Adrenal gland (tissue), 12 donors: ENCODE data around the gene DNASE1L3. TPM values are rescaled to one million over a fixed set of nuclear protein-coding genes. Genes with fewer than 3 reads are reported as not detected.

Experiments
- DNase-seq, 7 donors: peaks; one replicate each; pipeline ENCODE4 v3.0.0-alpha.2; 2019 to 2020
- H3K27ac ChIP-seq, 5 donors: fragments of 200-600 bp; sonication (generic) in 4 of 5; 1 replicate in 3 of 5; 2 replicates in 2 of 5; pipeline versions ENCODE4 v1.5.1 to v1.8.0; 2016 to 2020; ENCODE audit warnings: mild to moderate bottlenecking in 1 of 5
- H3K27me3 ChIP-seq: fragments of 200-600 bp; 2 replicates; pipeline ENCODE4 v1.8.0; 2021
- H3K36me3 ChIP-seq, 2 donors: fragments of 200-600 bp; replicated peaks in 1 of 2; 1 replicate in 1 of 2; 2 replicates in 1 of 2; pipeline versions ENCODE4 v1.5.1 to v1.8.0; 2018 to 2022
- H3K4me1 ChIP-seq, 2 donors: fragments of 200-600 bp; replicated peaks in 1 of 2; 1 replicate in 1 of 2; 2 replicates in 1 of 2; pipeline versions ENCODE4 v1.5.1 to v1.8.0; 2018 to 2021
- H3K4me3 ChIP-seq, 4 donors: fragments of 200-600 bp; sonication (generic) in 3 of 4; one replicate each; pipeline ENCODE4 v1.5.1; 2016 to 2018
- H3K9me3 ChIP-seq, 3 donors: fragments of 200-600 bp; sonication (generic) in 1 of 3; replicated peaks in 1 of 3; 1 replicate in 2 of 3; 2 replicates in 1 of 3; pipeline versions ENCODE4 v1.5.1 to v1.8.0; 2016 to 2021
- POLR2A ChIP-seq, 2 donors: fragments of 450-650 bp; IDR thresholded peaks; one replicate each; pipeline ENCODE4 v1.6.1; 2017; ENCODE audit warnings: antibody characterized with exemption in 2 of 2, mild to moderate bottlenecking in 2 of 2, moderate library complexity in 1 of 2
- WGBS, 4 donors: extraction: QIAGEN DNeasy Blood & Tissue Kit in 2 of 4; methylation state at CpG; one replicate each; pipeline versions ENCODE4 v1.1.5 to v1.1.7; 2013 to 2017; 5-methylcytosine and 5-hydroxymethylcytosine counted together
- intact Hi-C, 2 donors: fragments of 100-400 bp; cut with DNase I; formaldehyde crosslinking; loops; one replicate each; pipeline versions ENCODE4 v1.14.1 to v1.15.0; 2022 to 2023
- polyA plus RNA-seq, 3 donors: library from polyadenylated mRNA; stranded (reverse); fragments of 200-250 nt in 2 of 3; fragments of 350-450 nt in 1 of 3; fragmentation: Illumina TruSeq in 1 of 3; extraction: RNeasy Lipid Tissue Mini Kit (QIAGEN cat#74804) in 1 of 3; gene quantifications; one replicate each; pipeline ENCODE4 v1.2.3, GENCODE V29; 2013 to 2014
- total RNA-seq, 9 donors: library from RNA; depleted of rRNA in 4 of 9; stranded (reverse); fragments of >200 nt in 4 of 9; fragments of 120-200 nt in 1 of 9; fragmentation: NEBNext Ultra II Directional in 1 of 9; extraction: Animal tissue kit (Norgen Biotek cat#: 25700) in 1 of 9; gene quantifications; one replicate each; pipeline versions ENCODE4 v1.1.0 to v1.2.4, GENCODE V29; 2013 to 2023
- TF ChIP-seq, protein P1 (sequence below), 6 experiments: fragments of 450-650 bp in 4 of 6; fragments of 200-600 bp in 2 of 6; sonication (generic) in 1 of 6; IDR thresholded peaks; 1 replicate in 5 of 6; 2 replicates in 1 of 6; pipeline versions ENCODE4 v1.5.1 to v1.8.0; 2016 to 2021; ENCODE audit warnings: antibody characterized with exemption in 6 of 6, mild to moderate bottlenecking in 2 of 6, moderate library complexity in 1 of 6
- donor health status: healthy with polysubstance abuse.
- donor health status: Bipolar disorder and iron deficiency.
- donor health status: DM: yes; HTN: yes; CAD: no.
- donor health status: DM: no; HTN: no; CAD: no.
- donor health status: DM: no; HTN: no; CAD: no.
- donor health status: DM: yes; HTN: yes; CAD: no.

Gene DNASE1L3
- total and polyA plus RNA-seq, 12 donors: 23.8 to 83.9 (median 55.3) TPM

- Histone ChIP-seq H3K4me1 (peaks cover 4 to 6% of the 10 kb centered on the region in 2 donors), H3K9me3 (no peaks in the 10 kb centered on the region), H3K27ac (no peak overlapping the region), H3K36me3 (peaks cover 0 to 77% of the 10 kb centered on the region in 2 donors), H3K4me3 (no peak overlapping the region), H3K27me3 (no peaks in the 10 kb centered on the region)
- intact Hi-C loops: no loop called here
- 90 to 96% (median 92%) methylated on average over 14 of the region's 14 CpGs for WGBS, 4 donors
- no peak for DNase-seq
- no peak for TF ChIP-seq POLR2A (IDR thresholded peaks at IDR 0.05)
- TF ChIP-seq, protein P1, sequence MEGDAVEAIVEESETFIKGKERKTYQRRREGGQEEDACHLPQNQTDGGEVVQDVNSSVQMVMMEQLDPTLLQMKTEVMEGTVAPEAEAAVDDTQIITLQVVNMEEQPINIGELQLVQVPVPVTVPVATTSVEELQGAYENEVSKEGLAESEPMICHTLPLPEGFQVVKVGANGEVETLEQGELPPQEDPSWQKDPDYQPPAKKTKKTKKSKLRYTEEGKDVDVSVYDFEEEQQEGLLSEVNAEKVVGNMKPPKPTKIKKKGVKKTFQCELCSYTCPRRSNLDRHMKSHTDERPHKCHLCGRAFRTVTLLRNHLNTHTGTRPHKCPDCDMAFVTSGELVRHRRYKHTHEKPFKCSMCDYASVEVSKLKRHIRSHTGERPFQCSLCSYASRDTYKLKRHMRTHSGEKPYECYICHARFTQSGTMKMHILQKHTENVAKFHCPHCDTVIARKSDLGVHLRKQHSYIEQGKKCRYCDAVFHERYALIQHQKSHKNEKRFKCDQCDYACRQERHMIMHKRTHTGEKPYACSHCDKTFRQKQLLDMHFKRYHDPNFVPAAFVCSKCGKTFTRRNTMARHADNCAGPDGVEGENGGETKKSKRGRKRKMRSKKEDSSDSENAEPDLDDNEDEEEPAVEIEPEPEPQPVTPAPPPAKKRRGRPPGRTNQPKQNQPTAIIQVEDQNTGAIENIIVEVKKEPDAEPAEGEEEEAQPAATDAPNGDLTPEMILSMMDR (IDR thresholded peaks at IDR 0.05): no peak
These were observed 60.5 kb downstream of the DNASE1L3 start for GRCh38 chr3:58150130-58150809.

- intact Hi-C loops: no loop called here
- TF ChIP-seq, protein P1 (IDR thresholded peaks at IDR 0.05): no peak
- TF ChIP-seq POLR2A (IDR thresholded peaks at IDR 0.05): no peak
- DNase-seq: no peak
- Histone ChIP-seq H3K9me3 (no peaks in the 10 kb centered on the region), H3K27me3 (no peaks in the 10 kb centered on the region), H3K4me1 (no peaks in the 10 kb centered on the region), H3K36me3 (peaks cover 0 to 77% of the 10 kb centered on the region in 2 donors), H3K4me3 (no peak overlapping the region), H3K27ac (no peak overlapping the region)
- 97 to 99% (median 98%) methylated on average over 4 to 9 of the region's 9 CpGs for WGBS, 4 donors
These were observed 62.7 kb downstream of the DNASE1L3 start for GRCh38 chr3:58148049-58148448.

GRCh38 chr3:58144478-58145325, 66.1 kb downstream of the DNASE1L3 start:
- H3K36me3 ChIP-seq: peaks cover 0 to 50% of the 10 kb centered on the region in 2 donors
- no peak for DNase-seq
- H3K27me3 ChIP-seq: no peaks in the 10 kb centered on the region
- WGBS, 4 donors: 91 to 96% (median 94%) methylated on average over 7 of the region's 7 CpGs
- H3K9me3 ChIP-seq: no peaks in the 10 kb centered on the region
- no peak for TF ChIP-seq POLR2A (IDR thresholded peaks at IDR 0.05)
- TF ChIP-seq, protein P1 (IDR thresholded peaks at IDR 0.05): no peak
- intact Hi-C loops: no loop called here
- no peaks in the 10 kb centered on the region for H3K4me1 ChIP-seq
- no peak overlapping the region for H3K4me3 ChIP-seq
- no peak overlapping the region for H3K27ac ChIP-seq

DNA sequence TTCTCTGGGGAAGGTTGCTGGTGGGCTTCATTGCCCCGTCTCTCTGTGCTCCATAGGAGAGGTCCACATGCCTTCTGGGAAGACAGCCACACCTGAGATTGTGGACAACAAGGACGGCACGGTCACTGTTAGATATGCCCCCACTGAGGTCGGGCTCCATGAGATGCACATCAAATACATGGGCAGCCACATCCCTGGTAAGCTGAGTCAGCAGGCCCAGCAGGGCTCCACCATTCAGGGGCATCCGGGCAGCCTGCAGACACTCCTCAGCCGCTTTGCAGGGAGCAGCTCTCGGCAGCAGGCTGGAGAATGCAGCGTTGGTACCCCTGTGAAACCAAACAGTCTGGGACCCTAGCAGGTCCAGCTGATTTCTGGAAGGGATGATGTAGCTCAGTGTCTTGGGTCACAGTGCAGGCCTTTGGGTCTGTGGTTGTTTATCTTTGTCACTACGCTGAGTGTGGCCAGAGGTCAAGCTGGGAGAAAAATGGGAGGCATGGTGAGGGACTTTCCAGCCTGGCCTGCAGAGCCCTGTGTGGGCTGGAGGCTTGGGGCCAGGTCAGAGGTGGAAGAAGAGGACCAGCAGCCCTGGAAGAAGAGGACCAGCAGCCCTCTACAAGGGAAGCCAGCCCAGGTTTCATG, 67.2 kb downstream of the DNASE1L3 start:
- H3K27me3 ChIP-seq: no peaks in the 10 kb centered on the region
- no peak overlapping the region for H3K27ac ChIP-seq
- H3K9me3 ChIP-seq: no peaks in the 10 kb centered on the region
- no peak overlapping the region for H3K4me3 ChIP-seq
- peaks cover 5 to 49% of the 10 kb centered on the region in 2 donors for H3K36me3 ChIP-seq
- 80 to 86% (median 84%) methylated on average over 5 to 9 of the region's 9 CpGs for WGBS, 4 donors
- H3K4me1 ChIP-seq: no peaks in the 10 kb centered on the region
- DNase-seq: no peak
- TF ChIP-seq, protein P1 (IDR thresholded peaks at IDR 0.05): no peak
- TF ChIP-seq POLR2A (IDR thresholded peaks at IDR 0.05): no peak
- intact Hi-C loops: no loop called here
